MM.1S (cell line): ENCODE measurements around the gene ELF5.

Experiments
- DNase-seq: peaks from one replicate; pipeline ENCODE4 v3.0.0-alpha.2; 2015
- H2AFZ ChIP-seq: fragments of 300-600 bp; sonication (generic); 2 replicates; pipeline ENCODE4 v1.6.0; 2016; ENCODE audit warnings: antibody characterized with exemption, low read length
- H3F3A ChIP-seq: fragments of 300-600 bp; sonication (generic); 2 replicates; pipeline ENCODE4 v1.6.1; 2016; ENCODE audit warnings: mild to moderate bottlenecking, antibody characterized with exemption, low read length, moderate library complexity, mixed read lengths; ENCODE audit not compliant: insufficient read depth
- H3K27ac ChIP-seq: fragments of 300-600 bp; sonication (generic); 2 replicates; pipeline ENCODE4 v1.5.1; 2016; ENCODE audit warnings: mild to moderate bottlenecking, low read length
- H3K27me3 ChIP-seq: fragments of 300-600 bp; sonication (generic); replicated peaks from 2 replicates; pipeline ENCODE4 v1.6.0; 2016; ENCODE audit warnings: low read length; ENCODE audit not compliant: insufficient read depth
- H3K36me3 ChIP-seq: fragments of 300-600 bp; sonication (generic); replicated peaks from 2 replicates; pipeline ENCODE4 v1.6.1; 2016; ENCODE audit warnings: mild to moderate bottlenecking, low read length, mixed read lengths; ENCODE audit not compliant: insufficient read depth
- H3K4me1 ChIP-seq: fragments of 300-600 bp; sonication (generic); 2 replicates; pipeline ENCODE4 v1.6.1; 2016; ENCODE audit warnings: low read length, mixed read lengths
- H3K4me2 ChIP-seq: fragments of 300-600 bp; sonication (generic); 2 replicates; pipeline ENCODE4 v1.6.0; 2016; ENCODE audit warnings: low read depth, low read length
- H3K4me3 ChIP-seq: fragments of 300-600 bp; sonication (generic); 2 replicates; pipeline ENCODE4 v1.5.1; 2016; ENCODE audit warnings: low read length, mixed read lengths
- H3K79me2 ChIP-seq: fragments of 300-600 bp; sonication (generic); 2 replicates; pipeline ENCODE4 v1.6.1; 2016; ENCODE audit warnings: mixed run types, low read length, mixed read lengths
- H3K9ac ChIP-seq: fragments of 300-600 bp; sonication (generic); 2 replicates; pipeline ENCODE4 v1.6.1; 2016; ENCODE audit warnings: low read length, mixed read lengths
- H3K9me2 ChIP-seq: fragments of 300-600 bp; sonication (generic); replicated peaks from 2 replicates; pipeline ENCODE4 v1.6.1; 2016; ENCODE audit warnings: mild to moderate bottlenecking, low read length, mixed read lengths; ENCODE audit not compliant: insufficient read depth
- H3K9me3 ChIP-seq: fragments of 300-600 bp; sonication (generic); replicated peaks from 2 replicates; pipeline ENCODE4 v1.6.1; 2016; ENCODE audit warnings: mild to moderate bottlenecking, low read length, mixed read lengths; ENCODE audit not compliant: insufficient read depth
- H4K20me1 ChIP-seq: fragments of 300-600 bp; sonication (generic); 2 replicates; pipeline ENCODE4 v1.6.1; 2016; ENCODE audit warnings: mild to moderate bottlenecking, low read length, moderate library complexity, mixed read lengths; ENCODE audit not compliant: insufficient read depth
- CTCF ChIP-seq: fragments of 300-600 bp; sonication (generic); IDR thresholded peaks from 2 replicates; pipeline ENCODE4 v1.5.1; 2016; ENCODE audit warnings: antibody characterized with exemption, low read length, mixed read lengths
- EZH2 ChIP-seq: fragments of 300-600 bp; sonication (generic); optimal IDR thresholded peaks from 2 replicates; pipeline ENCODE3; 2017; ENCODE audit warnings: low read depth, mild to moderate bottlenecking, antibody characterized with exemption, low read length, mixed read lengths
- EZH2phosphoT487 ChIP-seq: fragments of 300-600 bp; sonication (generic); IDR thresholded peaks from 2 replicates; pipeline ENCODE4 v1.6.1; 2018; ENCODE audit warnings: antibody characterized with exemption, low read length

The ELF5 gene

GRCh38 chr11:34507156-34507555 lies 6.4 kb downstream of the ELF5 start:
- H3K27ac ChIP-seq = no peak overlapping the region
- H2AFZ ChIP-seq = no peak overlapping the region
- H3K4me2 ChIP-seq = no peak overlapping the region
- H3K9ac ChIP-seq = no peak overlapping the region
- H3K79me2 ChIP-seq = no peaks in the 10 kb centered on the region
- no peaks in the 10 kb centered on the region for H3K27me3 ChIP-seq
- no peaks in the 10 kb centered on the region for H3K36me3 ChIP-seq
- no peak for DNase-seq
- H3F3A ChIP-seq = no peaks in the 10 kb centered on the region
- TF ChIP-seq EZH2 = no peak
- no peak for TF ChIP-seq EZH2phosphoT487
- no peak for TF ChIP-seq CTCF
- no peak overlapping the region for H3K4me3 ChIP-seq
- no peaks in the 10 kb centered on the region for H3K4me1 ChIP-seq
- H3K9me2 ChIP-seq = no peaks in the 10 kb centered on the region
- H4K20me1 ChIP-seq = no peaks in the 10 kb centered on the region
- H3K9me3 ChIP-seq = no peaks in the 10 kb centered on the region

GRCh38 chr11:34505874-34506273 lies 7.7 kb downstream of the ELF5 start:
- H3K9ac ChIP-seq = no peak overlapping the region
- H3K4me1 ChIP-seq = no peaks in the 10 kb centered on the region
- no peaks in the 10 kb centered on the region for H3K9me3 ChIP-seq
- H3K4me2 ChIP-seq = no peak overlapping the region
- H3K4me3 ChIP-seq = no peak overlapping the region
- H3K36me3 ChIP-seq = no peaks in the 10 kb centered on the region
- H3F3A ChIP-seq = no peaks in the 10 kb centered on the region
- DNase-seq = no peak
- H4K20me1 ChIP-seq = no peaks in the 10 kb centered on the region
- no peaks in the 10 kb centered on the region for H3K9me2 ChIP-seq
- H3K27me3 ChIP-seq = no peaks in the 10 kb centered on the region
- H2AFZ ChIP-seq = no peak overlapping the region
- no peaks in the 10 kb centered on the region for H3K79me2 ChIP-seq
- TF ChIP-seq CTCF (no peak), EZH2 (no peak), EZH2phosphoT487 (no peak)
- H3K27ac ChIP-seq = no peak overlapping the region

- Histone ChIP-seq H3K27ac (no peak overlapping the region), H4K20me1 (no peaks in the 10 kb centered on the region), H3K4me1 (no peaks in the 10 kb centered on the region), H3K4me3 (no peak overlapping the region), H3K9me3 (no peaks in the 10 kb centered on the region), H3K79me2 (no peaks in the 10 kb centered on the region), H3K4me2 (no peak overlapping the region), H3K36me3 (no peaks in the 10 kb centered on the region), H3K27me3 (no peaks in the 10 kb centered on the region), H2AFZ (no peak overlapping the region), H3K9me2 (no peaks in the 10 kb centered on the region), H3F3A (no peaks in the 10 kb centered on the region), H3K9ac (no peak overlapping the region)
- TF ChIP-seq EZH2 (no peak), EZH2phosphoT487 (no peak), CTCF (no peak)
- DNase-seq = no peak
These were observed 10.6 kb downstream of the ELF5 start for GRCh38 chr11:34502949-34503348.

- DNase-seq = no peak
- Histone ChIP-seq H3K79me2 (no peaks in the 10 kb centered on the region), H2AFZ (no peak overlapping the region), H3K9me2 (no peaks in the 10 kb centered on the region), H3K4me3 (no peak overlapping the region), H4K20me1 (no peaks in the 10 kb centered on the region), H3F3A (no peaks in the 10 kb centered on the region), H3K27me3 (no peaks in the 10 kb centered on the region), H3K9me3 (no peaks in the 10 kb centered on the region), H3K27ac (no peak overlapping the region), H3K36me3 (no peaks in the 10 kb centered on the region), H3K9ac (no peak overlapping the region), H3K4me2 (no peak overlapping the region), H3K4me1 (no peaks in the 10 kb centered on the region)
- no peak for TF ChIP-seq EZH2
- no peak for TF ChIP-seq EZH2phosphoT487
- TF ChIP-seq CTCF = no peak
These were observed 11.6 kb downstream of the ELF5 start for GRCh38 chr11:34501949-34502348.
